Tibial nerve (tissue), 4 donors: ENCODE results near the gene GADD45A.

ENCODE experiments used
- CTCF ChIP-seq, 5 experiments: fragments of 200-600 bp in 3 of 5; fragments of 450-650 bp in 2 of 5; sonication (generic) in 3 of 5; IDR thresholded peaks; one replicate each; pipeline ENCODE4 v1.5.1; 2016 to 2019; ENCODE audit warnings: antibody characterized with exemption in 5 of 5, mild to moderate bottlenecking in 3 of 5, moderate library complexity in 2 of 5
- EP300 ChIP-seq, 2 donors: sonication (generic); formaldehyde crosslinking; IDR thresholded peaks; one replicate each; pipeline ENCODE4 v1.6.1; 2017; ENCODE audit warnings: antibody characterized with exemption in 2 of 2, mild to moderate bottlenecking in 1 of 2
- POLR2A ChIP-seq, 2 donors: fragments of 450-650 bp; IDR thresholded peaks; one replicate each; pipeline ENCODE4 v1.6.1; 2017; ENCODE audit warnings: antibody characterized with exemption in 2 of 2, mild to moderate bottlenecking in 2 of 2, moderate library complexity in 2 of 2

GRCh38 chr1:67675800-67676199 is 9.2 kb upstream of the GADD45A start:
- TF ChIP-seq CTCF (IDR thresholded peaks at IDR 0.05) (no peak), POLR2A (IDR thresholded peaks at IDR 0.05) (no peak), EP300 (IDR thresholded peaks at IDR 0.05) (no peak)
